NCI-H460 (cell line): Measurements from ENCODE around the gene IL24. TPM values are rescaled to one million over a fixed set of nuclear protein-coding genes. Genes with fewer than 3 reads are reported as not detected.

Experiments
- DNase-seq: peaks from one replicate; pipeline ENCODE4 v3.0.0-alpha.2; 2016; ENCODE audit warnings: low read depth; ENCODE audit errors: extremely low read depth
- total RNA-seq: library from RNA; depleted of rRNA; stranded (reverse); fragments of >200 nt; shearing (Covaris generic); gene quantifications from 2 replicates; pipeline ENCODE4 v1.2.3, GENCODE V29; 2014; rRNA removed

IL24 gene
- total RNA-seq, 1 experiment from 2014 or later, result not detected

GRCh38 chr1:206947255-206947654, 50.0 kb downstream of the IL24 start:
- DNase-seq, result no peak

GRCh38 chr1:206949208-206949607, 52.0 kb downstream of the IL24 start:
- no peak for DNase-seq

- DNase-seq, result no peak
These were observed 52.4 kb downstream of the IL24 start for GRCh38 chr1:206949641-206950040.

- no peak for DNase-seq
These were observed 54.3 kb downstream of the IL24 start for GRCh38 chr1:206951318-206952100.

- DNase-seq, result no peak
These were observed 54.9 kb downstream of the IL24 start for GRCh38 chr1:206952171-206952570.

GRCh38 chr1:206953126-206953525, 55.9 kb downstream of the IL24 start:
- DNase-seq, result no peak

- no peak for DNase-seq
These were observed 56.4 kb downstream of the IL24 start for GRCh38 chr1:206953626-206954025.

Other genes starting within 250 kb of the IL24 start
- gene MAPKAPK2, start 212.5 kb upstream of the IL24 start, total RNA-seq, result 32.1 and 34.3 TPM in 2 replicates
- gene IL19, start 126.7 kb upstream of the IL24 start, total RNA-seq, result not detected in 2 replicates
- gene IL10, start 124.9 kb upstream of the IL24 start, total RNA-seq, result not detected in 2 replicates
- not detected in 2 replicates for gene IL20, start 31.8 kb upstream of the IL24 start, total RNA-seq
- gene FCMR, start 24.5 kb downstream of the IL24 start, total RNA-seq, result not detected in 2 replicates
- not detected in 2 replicates for gene PIGR, start 49.0 kb downstream of the IL24 start, total RNA-seq
- not detected in 2 replicates for gene FCAMR, start 73.0 kb downstream of the IL24 start, total RNA-seq
- gene C1orf116, start 135.3 kb downstream of the IL24 start, total RNA-seq, result not detected in 2 replicates
- gene YOD1, start 153.8 kb downstream of the IL24 start, total RNA-seq, result 27.9 and 31.9 TPM in 2 replicates
- 4.3 and 4.4 TPM in 2 replicates for gene PFKFB2, start 155.8 kb downstream of the IL24 start, total RNA-seq
- not detected in 2 replicates for gene C4BPB, start 191.4 kb downstream of the IL24 start, total RNA-seq
- not detected in 2 replicates for gene C4BPA, start 206.8 kb downstream of the IL24 start, total RNA-seq